Small intestine (tissue), 7 donors: ENCODE data around the gene RBMS3. TPM values are rescaled to one million over a fixed set of nuclear protein-coding genes. Genes with fewer than 3 reads are reported as not detected.
"Not testable (repeated sequence)": the region's sequence is repeated elsewhere in the genome, so short reads cannot be mapped to it uniquely, and the experiment has no call there.

Source experiments
- DNase-seq, 2 donors: peaks; one replicate each; pipeline versions ENCODE4 v3.0.0 to v3.0.0-alpha.2; 2013
- FAIRE-seq: peaks from 2 replicates; lab custom pipeline; 2012; peaks lifted over from hg19 to GRCh38; lab: Jason Lieb, UNC
- H3K27ac ChIP-seq, 3 donors: one replicate each; pipeline ENCODE4 v1.5.1; 2013; ENCODE audit warnings: low read length in 2 of 3, mild to moderate bottlenecking in 2 of 3, control low read depth in 1 of 3, inconsistent platforms in 1 of 3, low read depth in 1 of 3, moderate library complexity in 1 of 3
- H3K27me3 ChIP-seq, 3 donors: one replicate each; pipeline ENCODE4 v1.6.1; 2013; ENCODE audit warnings: low read length in 3 of 3, inconsistent platforms in 1 of 3; ENCODE audit not compliant: control insufficient read depth in 3 of 3, insufficient read depth in 3 of 3
- H3K36me3 ChIP-seq, 3 donors: one replicate each; pipeline ENCODE4 v1.6.1; 2013; ENCODE audit warnings: low read length in 3 of 3, inconsistent platforms in 1 of 3, low read depth in 1 of 3, mild to moderate bottlenecking in 1 of 3, moderate library complexity in 1 of 3; ENCODE audit not compliant: control insufficient read depth in 3 of 3, insufficient read depth in 2 of 3
- H3K4me1 ChIP-seq, 3 donors: one replicate each; pipeline ENCODE4 v1.6.1; 2013; ENCODE audit warnings: low read length in 2 of 3, inconsistent platforms in 1 of 3, low read depth in 1 of 3, mild to moderate bottlenecking in 1 of 3, moderate library complexity in 1 of 3; ENCODE audit not compliant: control insufficient read depth in 3 of 3, insufficient read depth in 2 of 3
- H3K4me3 ChIP-seq, 3 donors: one replicate each; pipeline ENCODE4 v1.5.1; 2013; ENCODE audit warnings: low read length in 3 of 3, control low read depth in 1 of 3, inconsistent platforms in 1 of 3, low read depth in 1 of 3, mild to moderate bottlenecking in 1 of 3, moderate library complexity in 1 of 3
- H3K9me3 ChIP-seq, 2 donors: one replicate each; pipeline ENCODE4 v1.6.1; 2013; ENCODE audit warnings: low read depth in 1 of 2, low read length in 1 of 2; ENCODE audit not compliant: control insufficient read depth in 2 of 2, insufficient read depth in 1 of 2
- WGBS, 3 donors: extraction: QIAGEN DNeasy Blood & Tissue Kit; methylation state at CpG; one replicate each; pipeline ENCODE4 v1.1.7; 2013; 5-methylcytosine and 5-hydroxymethylcytosine counted together
- polyA plus RNA-seq, 4 donors: library from polyadenylated mRNA; stranded (reverse) in 3 of 4; unstranded in 1 of 4; fragments of 200-250 nt in 3 of 4; fragments of 120-200 nt in 1 of 4; gene quantifications; one replicate each; pipeline versions ENCODE4 v1.2.1 to v1.2.3, GENCODE V29; 2013
- donor health status: healthy with polysubstance abuse.
- donor health status: control.
- donor health status: control.
- donor health status: Bipolar disorder and iron deficiency.
- donor health status: healthy.

RBMS3 gene
- polyA plus RNA-seq, 4 donors = 0.81 to 6.4 (median 4.8) TPM; not detected in 1

GRCh38 chr3:29319262-29319661, 38.4 kb downstream of the RBMS3 start:
- Histone ChIP-seq H3K4me3 (no peak overlapping the region), H3K9me3 (no peaks in the 10 kb centered on the region), H3K36me3 (no peaks in the 10 kb centered on the region), H3K27me3 (no peaks in the 10 kb centered on the region), H3K4me1 (peaks cover 0 to 2% (median 0%) of the 10 kb centered on the region in 3 donors), H3K27ac (no peak overlapping the region)
- FAIRE-seq = no peak
- no peak for DNase-seq
- 79 to 82% (median 81%) methylated on average over 4 of the region's 4 CpGs for WGBS, 3 donors

- Histone ChIP-seq H3K36me3 (no peaks in the 10 kb centered on the region), H3K4me3 (no peak overlapping the region), H3K9me3 (no peaks in the 10 kb centered on the region), H3K27ac (no peak overlapping the region), H3K4me1 (peaks cover 0 to 2% (median 0%) of the 10 kb centered on the region in 3 donors), H3K27me3 (no peaks in the 10 kb centered on the region)
- DNase-seq (no peak), FAIRE-seq (no peak)
- 41 to 50% (median 46%) methylated on average over 2 of the region's 2 CpGs for WGBS, 3 donors
These were observed 38.9 kb downstream of the RBMS3 start for GRCh38 chr3:29319798-29320197.

GRCh38 chr3:29322586-29322985, 41.7 kb downstream of the RBMS3 start:
- WGBS, 3 donors = 68 to 81% (median 74%) methylated on average over 3 of the region's 3 CpGs
- Histone ChIP-seq H3K9me3 (no peaks in the 10 kb centered on the region), H3K27me3 (no peaks in the 10 kb centered on the region), H3K4me3 (no peak overlapping the region), H3K36me3 (no peaks in the 10 kb centered on the region), H3K4me1 (peaks cover 0 to 2% (median 0%) of the 10 kb centered on the region in 3 donors), H3K27ac (no peak overlapping the region)
- no peak for FAIRE-seq
- no peak for DNase-seq

- no peaks in the 10 kb centered on the region for H3K36me3 ChIP-seq
- no peaks in the 10 kb centered on the region for H3K9me3 ChIP-seq
- no peak overlapping the region for H3K4me3 ChIP-seq
- 56 to 77% (median 70%) methylated on average over 5 of the region's 5 CpGs for WGBS, 3 donors
- H3K4me1 ChIP-seq = peaks cover 0 to 2% (median 0%) of the 10 kb centered on the region in 3 donors
- FAIRE-seq (no peak), DNase-seq (peak; percentile 1 to 6)
- peak overlapping the region in 1 of 3 donors; percentile 73 for H3K27ac ChIP-seq
- no peaks in the 10 kb centered on the region for H3K27me3 ChIP-seq
These were observed 43.3 kb downstream of the RBMS3 start for GRCh38 chr3:29324180-29324651.

- DNase-seq, FAIRE-seq, H3K9me3 ChIP-seq, H3K36me3 ChIP-seq, H3K27ac ChIP-seq, H3K4me3 ChIP-seq, H3K27me3 ChIP-seq, H3K4me1 ChIP-seq: not testable (repeated sequence)
- 85 to 93% (median 86%) methylated on average over 10 of the region's 10 CpGs for WGBS, 3 donors
These were observed 45.7 kb downstream of the RBMS3 start for GRCh38 chr3:29326540-29326939.

- Histone ChIP-seq H3K4me3 (no peak overlapping the region), H3K27me3 (no peaks in the 10 kb centered on the region), H3K36me3 (no peaks in the 10 kb centered on the region), H3K4me1 (peaks cover 0 to 2% (median 0%) of the 10 kb centered on the region in 3 donors), H3K9me3 (no peaks in the 10 kb centered on the region), H3K27ac (no peak overlapping the region)
- DNase-seq (no peak), FAIRE-seq (no peak)
- WGBS, 3 donors = 75 to 84% (median 78%) methylated on average over 4 of the region's 4 CpGs
These were observed 49.4 kb downstream of the RBMS3 start for GRCh38 chr3:29329986-29330890.

GRCh38 chr3:29331035-29331434, 50.2 kb downstream of the RBMS3 start:
- no peaks in the 10 kb centered on the region for H3K9me3 ChIP-seq
- no peak for DNase-seq
- peaks cover 0 to 2% (median 0%) of the 10 kb centered on the region in 3 donors for H3K4me1 ChIP-seq
- WGBS, 3 donors = 53 to 75% (median 61%) methylated on average over 4 of the region's 4 CpGs
- no peaks in the 10 kb centered on the region for H3K27me3 ChIP-seq
- no peak overlapping the region for H3K27ac ChIP-seq
- no peak for FAIRE-seq
- H3K36me3 ChIP-seq = no peaks in the 10 kb centered on the region
- no peak overlapping the region for H3K4me3 ChIP-seq

GRCh38 chr3:29331456-29332194, 50.8 kb downstream of the RBMS3 start:
- Histone ChIP-seq H3K27ac (no peak overlapping the region), H3K4me3 (no peak overlapping the region), H3K36me3 (no peaks in the 10 kb centered on the region), H3K4me1 (peaks cover 0 to 2% (median 0%) of the 10 kb centered on the region in 3 donors), H3K9me3 (no peaks in the 10 kb centered on the region), H3K27me3 (no peaks in the 10 kb centered on the region)
- DNase-seq (no peak), FAIRE-seq (no peak)
- 68 to 76% (median 75%) methylated on average over 5 of the region's 5 CpGs for WGBS, 3 donors
